Esophagus squamous epithelium (tissue), 5 donors: ENCODE data around the gene MYLK2. TPM values are rescaled to one million over a fixed set of nuclear protein-coding genes. Genes with fewer than 3 reads are reported as not detected.
"Not testable (repeated sequence)": the region's sequence is repeated elsewhere in the genome, so short reads cannot be mapped to it uniquely, and the experiment has no call there.

Experiments
- DNase-seq: peaks from one replicate; lab custom pipeline; 2025; lab: John Stamatoyannopoulos, UW
- H3K27ac ChIP-seq, 4 donors: fragments of 200-600 bp; sonication (generic); one replicate each; pipeline ENCODE4 v1.5.1; 2016 to 2019; ENCODE audit warnings: mild to moderate bottlenecking in 1 of 4
- H3K27me3 ChIP-seq, 4 donors: fragments of 200-600 bp; sonication (generic); 1 replicate in 3 of 4; 2 replicates in 1 of 4; pipeline versions ENCODE4 v1.5.1 to v1.6.0; 2017 to 2021; ENCODE audit warnings: antibody characterized with exemption in 1 of 4
- H3K36me3 ChIP-seq, 3 donors: fragments of 200-600 bp; sonication (generic); one replicate each; pipeline ENCODE4 v1.5.1; 2016 to 2019
- H3K4me1 ChIP-seq, 3 donors: fragments of 200-600 bp; sonication (generic); one replicate each; pipeline ENCODE4 v1.5.1; 2017 to 2019
- H3K4me3 ChIP-seq, 4 donors: fragments of 200-600 bp; sonication (generic); 1 replicate in 3 of 4; 2 replicates in 1 of 4; pipeline ENCODE4 v1.5.1; 2016 to 2019; ENCODE audit warnings: mild to moderate bottlenecking in 2 of 4, moderate library complexity in 1 of 4
- H3K9me3 ChIP-seq, 3 donors: fragments of 200-600 bp; sonication (generic); one replicate each; pipeline ENCODE4 v1.5.1; 2016 to 2019
- CTCF ChIP-seq, 6 experiments: fragments of 450-650 bp in 4 of 6; fragments of 200-600 bp in 2 of 6; sonication (generic) in 2 of 6; IDR thresholded peaks; one replicate each; pipeline ENCODE4 v1.5.1; 2016 to 2019; ENCODE audit warnings: antibody characterized with exemption in 6 of 6, mild to moderate bottlenecking in 4 of 6, moderate library complexity in 4 of 6
- POLR2A ChIP-seq, 4 donors: fragments of 450-650 bp; IDR thresholded peaks; one replicate each; pipeline ENCODE4 v1.6.1; 2017; ENCODE audit warnings: antibody characterized with exemption in 4 of 4, mild to moderate bottlenecking in 4 of 4, moderate library complexity in 3 of 4
- WGBS, 2 donors: methylation state at CpG; one replicate each; pipeline ENCODE4 v1.1.5; 2018; 5-methylcytosine and 5-hydroxymethylcytosine counted together
- intact Hi-C: fragments of 100-400 bp; cut with DNase I; formaldehyde crosslinking; loops from one replicate; pipeline ENCODE4 v1.15.0; 2022
- total RNA-seq, 4 donors: library from RNA; depleted of rRNA; stranded (reverse); fragments of >200 nt; gene quantifications; one replicate each; pipeline ENCODE4 v1.1.0, GENCODE V29; 2016
- donor health status: DM: yes; HTN: yes; CAD: no.

The MYLK2 gene
- total RNA-seq, 4 donors from 2014 or later, result 0.38 TPM; not detected in 3

GRCh38 chr20:31809661-31810060 is 9.5 kb upstream of the MYLK2 start:
- DNase-seq, result no peak
- no peak overlapping the region for H3K27ac ChIP-seq
- 77 to 87% methylated on average over 3 of the region's 3 CpGs for WGBS, 2 donors
- no peaks in the 10 kb centered on the region for H3K9me3 ChIP-seq
- no peak for TF ChIP-seq POLR2A (IDR thresholded peaks at IDR 0.05)
- TF ChIP-seq CTCF (IDR thresholded peaks at IDR 0.05), result no peak
- H3K36me3 ChIP-seq, result no peaks in the 10 kb centered on the region
- intact Hi-C loops, result no loop called here
- H3K27me3 ChIP-seq, result no peaks in the 10 kb centered on the region
- H3K4me3 ChIP-seq, result no peak overlapping the region
- peaks cover 0 to 6% (median 4%) of the 10 kb centered on the region in 3 donors for H3K4me1 ChIP-seq

- H3K9me3 ChIP-seq, result no peaks in the 10 kb centered on the region
- no peaks in the 10 kb centered on the region for H3K27me3 ChIP-seq
- peak overlapping the region in 1 of 4 donors; percentile 6 for H3K27ac ChIP-seq
- H3K4me1 ChIP-seq, result peaks cover 0 to 15% (median 4%) of the 10 kb centered on the region in 3 donors
- TF ChIP-seq CTCF (IDR thresholded peaks at IDR 0.05) (no peak), POLR2A (IDR thresholded peaks at IDR 0.05) (no peak)
- intact Hi-C loops, result no loop called here
- 88 to 90% methylated on average over 3 to 4 of the region's 4 CpGs for WGBS, 2 donors
- no peak for DNase-seq
- H3K4me3 ChIP-seq, result no peak overlapping the region
- no peaks in the 10 kb centered on the region for H3K36me3 ChIP-seq
Measured at GRCh38 chr20:31811198-31811597, 8.0 kb upstream of the MYLK2 start.

- DNase-seq, result no peak
- H3K27ac ChIP-seq, result peak overlapping the region in 2 of 4 donors; percentile 6
- intact Hi-C loops, result no loop called here
- no peak overlapping the region for H3K4me3 ChIP-seq
- H3K27me3 ChIP-seq, result no peaks in the 10 kb centered on the region
- WGBS, 2 donors, result 63 to 64% methylated on average over 13 to 14 of the region's 15 CpGs
- H3K36me3 ChIP-seq, result no peaks in the 10 kb centered on the region
- no peaks in the 10 kb centered on the region for H3K9me3 ChIP-seq
- TF ChIP-seq CTCF (IDR thresholded peaks at IDR 0.05), result no peak
- TF ChIP-seq POLR2A (IDR thresholded peaks at IDR 0.05), result no peak
- H3K4me1 ChIP-seq, result peaks cover 0 to 15% (median 4%) of the 10 kb centered on the region in 3 donors
Measured at GRCh38 chr20:31811796-31812728, 7.1 kb upstream of the MYLK2 start.

- Histone ChIP-seq H3K9me3 (no peaks in the 10 kb centered on the region), H3K4me3 (no peak overlapping the region), H3K27ac (no peak overlapping the region), H3K4me1 (peaks cover 0 to 15% (median 4%) of the 10 kb centered on the region in 3 donors), H3K36me3 (no peaks in the 10 kb centered on the region), H3K27me3 (no peaks in the 10 kb centered on the region)
- no peak for DNase-seq
- TF ChIP-seq POLR2A (IDR thresholded peaks at IDR 0.05) (no peak), CTCF (IDR thresholded peaks at IDR 0.05) (no peak)
- intact Hi-C loops, result no loop called here
Measured at GRCh38 chr20:31813611-31814010, 5.5 kb upstream of the MYLK2 start.

GRCh38 chr20:31814142-31814541 is 5.0 kb upstream of the MYLK2 start:
- H3K36me3 ChIP-seq, H3K27ac ChIP-seq, intact Hi-C loops, H3K4me3 ChIP-seq, DNase-seq, H3K9me3 ChIP-seq, H3K27me3 ChIP-seq: not testable (repeated sequence)
- WGBS, 2 donors, result 83% methylated on average over 6 to 7 of the region's 7 CpGs
- peaks cover 0 to 15% (median 4%) of the 10 kb centered on the region in 3 donors for H3K4me1 ChIP-seq
